ENCODE data around the gene MAST3. TPM values are rescaled to one million over a fixed set of nuclear protein-coding genes. Genes with fewer than 3 reads are reported as not detected.

Gene MAST3
- total and polyA plus RNA-seq, 2 of the 13 experiments (the other 11 are each of a cell fraction or from before 2014, with no cell fraction given): 4.1 to 4.6 TPM

DNA sequence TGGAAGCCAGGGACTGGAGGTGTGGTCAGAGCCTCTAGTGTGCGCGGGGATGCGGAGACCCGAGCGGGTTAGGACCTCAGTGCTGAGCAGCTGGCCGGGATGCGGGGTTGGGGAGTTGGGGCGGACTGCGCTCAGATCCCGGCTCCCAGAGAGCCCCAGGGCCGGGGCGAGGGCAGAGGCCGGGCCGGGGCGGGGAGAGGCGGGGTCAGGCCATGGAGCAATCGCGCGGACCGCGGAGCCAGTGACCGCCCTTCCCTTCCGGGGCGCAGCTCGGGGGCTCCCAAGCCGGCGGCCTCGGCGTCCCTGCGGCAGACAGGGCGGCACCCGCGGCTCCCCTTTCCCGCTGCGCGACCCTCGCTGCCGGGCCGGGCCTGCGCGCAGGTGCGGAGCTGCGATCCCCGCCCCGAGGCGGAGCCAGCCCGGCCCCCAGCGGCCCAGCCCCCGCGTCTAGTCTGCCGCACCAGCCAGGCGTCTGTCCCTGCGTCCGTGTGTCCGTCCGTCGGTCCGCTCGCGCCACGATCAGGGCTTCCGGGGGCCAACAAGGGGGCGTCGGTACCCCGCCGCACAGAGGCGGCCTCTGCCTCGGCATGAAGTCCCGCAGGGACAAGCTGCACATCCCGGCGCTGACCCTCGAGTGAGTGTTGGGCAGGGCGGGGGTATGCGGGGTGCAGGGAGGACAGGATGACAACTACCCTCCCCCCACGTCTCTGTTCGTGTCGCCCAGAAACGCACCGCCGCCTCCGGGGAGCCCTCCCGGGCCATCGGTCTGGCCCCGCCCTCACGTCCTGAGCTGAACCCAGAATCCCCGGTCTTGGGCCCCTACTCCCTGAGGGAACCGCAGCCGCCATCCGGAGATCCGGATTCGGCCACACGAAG lies 12.4 kb downstream of the MAST3 start (continued):
- TF ChIP-seq YY1 (IDR thresholded peaks at IDR 0.05; ENCODE audit: insufficient read depth, insufficient replicate concordance, low read depth, low read length): peak; percentile 34
- TF ChIP-seq, protein P1, sequence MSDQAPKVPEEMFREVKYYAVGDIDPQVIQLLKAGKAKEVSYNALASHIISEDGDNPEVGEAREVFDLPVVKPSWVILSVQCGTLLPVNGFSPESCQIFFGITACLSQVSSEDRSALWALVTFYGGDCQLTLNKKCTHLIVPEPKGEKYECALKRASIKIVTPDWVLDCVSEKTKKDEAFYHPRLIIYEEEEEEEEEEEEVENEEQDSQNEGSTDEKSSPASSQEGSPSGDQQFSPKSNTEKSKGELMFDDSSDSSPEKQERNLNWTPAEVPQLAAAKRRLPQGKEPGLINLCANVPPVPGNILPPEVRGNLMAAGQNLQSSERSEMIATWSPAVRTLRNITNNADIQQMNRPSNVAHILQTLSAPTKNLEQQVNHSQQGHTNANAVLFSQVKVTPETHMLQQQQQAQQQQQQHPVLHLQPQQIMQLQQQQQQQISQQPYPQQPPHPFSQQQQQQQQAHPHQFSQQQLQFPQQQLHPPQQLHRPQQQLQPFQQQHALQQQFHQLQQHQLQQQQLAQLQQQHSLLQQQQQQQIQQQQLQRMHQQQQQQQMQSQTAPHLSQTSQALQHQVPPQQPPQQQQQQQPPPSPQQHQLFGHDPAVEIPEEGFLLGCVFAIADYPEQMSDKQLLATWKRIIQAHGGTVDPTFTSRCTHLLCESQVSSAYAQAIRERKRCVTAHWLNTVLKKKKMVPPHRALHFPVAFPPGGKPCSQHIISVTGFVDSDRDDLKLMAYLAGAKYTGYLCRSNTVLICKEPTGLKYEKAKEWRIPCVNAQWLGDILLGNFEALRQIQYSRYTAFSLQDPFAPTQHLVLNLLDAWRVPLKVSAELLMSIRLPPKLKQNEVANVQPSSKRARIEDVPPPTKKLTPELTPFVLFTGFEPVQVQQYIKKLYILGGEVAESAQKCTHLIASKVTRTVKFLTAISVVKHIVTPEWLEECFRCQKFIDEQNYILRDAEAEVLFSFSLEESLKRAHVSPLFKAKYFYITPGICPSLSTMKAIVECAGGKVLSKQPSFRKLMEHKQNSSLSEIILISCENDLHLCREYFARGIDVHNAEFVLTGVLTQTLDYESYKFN (CRISPR knock-in tag; conservative IDR thresholded peaks at IDR 0.05): no peak
- no peak for TF ChIP-seq FOXM1 (CRISPR knock-in tag; IDR thresholded peaks at IDR 0.05)
- TF ChIP-seq RBFOX2 (IDR thresholded peaks at IDR 0.05; ENCODE audit: low read depth, low read length): peak; percentile 80
- TF ChIP-seq ARID3A (IDR thresholded peaks at IDR 0.05; ENCODE audit: low read depth, low read length): no peak
- peak; percentile 31; the same call in 1 of the 2 replicates for TF ChIP-seq SRY (CRISPR knock-in tag; IDR thresholded peaks at IDR 0.05)
- TF ChIP-seq POLR2AphosphoS5 (IDR thresholded peaks at IDR 0.05; ENCODE audit: low read depth, low read length): peak; percentile 52
- TF ChIP-seq, protein P2, sequence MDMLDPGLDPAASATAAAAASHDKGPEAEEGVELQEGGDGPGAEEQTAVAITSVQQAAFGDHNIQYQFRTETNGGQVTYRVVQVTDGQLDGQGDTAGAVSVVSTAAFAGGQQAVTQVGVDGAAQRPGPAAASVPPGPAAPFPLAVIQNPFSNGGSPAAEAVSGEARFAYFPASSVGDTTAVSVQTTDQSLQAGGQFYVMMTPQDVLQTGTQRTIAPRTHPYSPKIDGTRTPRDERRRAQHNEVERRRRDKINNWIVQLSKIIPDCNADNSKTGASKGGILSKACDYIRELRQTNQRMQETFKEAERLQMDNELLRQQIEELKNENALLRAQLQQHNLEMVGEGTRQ (IDR thresholded peaks at IDR 0.05; ENCODE audit: low read depth, low read length): no peak
- TF ChIP-seq, protein P2 (CRISPR knock-in tag; IDR thresholded peaks at IDR 0.05; ENCODE audit: borderline replicate concordance): no peak
- TF ChIP-seq ZNF609 (CRISPR knock-in tag; IDR thresholded peaks at IDR 0.05; ENCODE audit: borderline replicate concordance): 0 out of 2 replicates have a peak, but pooled peaks have one; percentile 6
- TF ChIP-seq, protein P3, sequence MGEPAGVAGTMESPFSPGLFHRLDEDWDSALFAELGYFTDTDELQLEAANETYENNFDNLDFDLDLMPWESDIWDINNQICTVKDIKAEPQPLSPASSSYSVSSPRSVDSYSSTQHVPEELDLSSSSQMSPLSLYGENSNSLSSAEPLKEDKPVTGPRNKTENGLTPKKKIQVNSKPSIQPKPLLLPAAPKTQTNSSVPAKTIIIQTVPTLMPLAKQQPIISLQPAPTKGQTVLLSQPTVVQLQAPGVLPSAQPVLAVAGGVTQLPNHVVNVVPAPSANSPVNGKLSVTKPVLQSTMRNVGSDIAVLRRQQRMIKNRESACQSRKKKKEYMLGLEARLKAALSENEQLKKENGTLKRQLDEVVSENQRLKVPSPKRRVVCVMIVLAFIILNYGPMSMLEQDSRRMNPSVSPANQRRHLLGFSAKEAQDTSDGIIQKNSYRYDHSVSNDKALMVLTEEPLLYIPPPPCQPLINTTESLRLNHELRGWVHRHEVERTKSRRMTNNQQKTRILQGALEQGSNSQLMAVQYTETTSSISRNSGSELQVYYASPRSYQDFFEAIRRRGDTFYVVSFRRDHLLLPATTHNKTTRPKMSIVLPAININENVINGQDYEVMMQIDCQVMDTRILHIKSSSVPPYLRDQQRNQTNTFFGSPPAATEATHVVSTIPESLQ (CRISPR knock-in tag; conservative IDR thresholded peaks at IDR 0.05): no peak
- peak; percentile 64 for TF ChIP-seq SAP130 (CRISPR knock-in tag; IDR thresholded peaks at IDR 0.05; ENCODE audit: low read depth)
- 0 out of 2 replicates have a peak, but pooled peaks have one; percentile 9 for TF ChIP-seq KAT8 (CRISPR knock-in tag; IDR thresholded peaks at IDR 0.05)

Data from HepG2 (cell line).